ENCODE results near the gene NR2E1.

The NR2E1 gene

DNA sequence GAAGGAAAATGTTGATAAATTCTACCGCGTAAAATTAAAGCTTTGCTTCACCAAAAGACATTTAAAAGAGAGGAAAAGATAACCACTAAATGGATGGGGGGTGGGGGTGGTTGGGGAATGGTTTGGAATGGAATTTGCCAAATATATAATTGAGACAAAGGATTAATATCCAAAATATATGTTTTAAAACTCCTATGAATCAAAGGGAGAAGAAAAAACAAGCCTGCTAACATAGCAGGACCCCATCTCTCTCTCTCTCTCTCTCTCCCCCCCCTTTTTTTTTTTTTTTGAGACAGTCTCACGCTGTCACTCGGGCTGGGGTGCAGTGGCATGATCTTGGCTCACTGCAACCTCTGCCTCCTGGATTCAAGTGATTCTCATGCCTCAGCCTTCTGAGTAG, 13.4 kb upstream of the NR2E1 start:
- in situ Hi-C loops (cut with HindIII; ENCODE audit: low sequenced_read_pairs): no loop called here

DNA sequence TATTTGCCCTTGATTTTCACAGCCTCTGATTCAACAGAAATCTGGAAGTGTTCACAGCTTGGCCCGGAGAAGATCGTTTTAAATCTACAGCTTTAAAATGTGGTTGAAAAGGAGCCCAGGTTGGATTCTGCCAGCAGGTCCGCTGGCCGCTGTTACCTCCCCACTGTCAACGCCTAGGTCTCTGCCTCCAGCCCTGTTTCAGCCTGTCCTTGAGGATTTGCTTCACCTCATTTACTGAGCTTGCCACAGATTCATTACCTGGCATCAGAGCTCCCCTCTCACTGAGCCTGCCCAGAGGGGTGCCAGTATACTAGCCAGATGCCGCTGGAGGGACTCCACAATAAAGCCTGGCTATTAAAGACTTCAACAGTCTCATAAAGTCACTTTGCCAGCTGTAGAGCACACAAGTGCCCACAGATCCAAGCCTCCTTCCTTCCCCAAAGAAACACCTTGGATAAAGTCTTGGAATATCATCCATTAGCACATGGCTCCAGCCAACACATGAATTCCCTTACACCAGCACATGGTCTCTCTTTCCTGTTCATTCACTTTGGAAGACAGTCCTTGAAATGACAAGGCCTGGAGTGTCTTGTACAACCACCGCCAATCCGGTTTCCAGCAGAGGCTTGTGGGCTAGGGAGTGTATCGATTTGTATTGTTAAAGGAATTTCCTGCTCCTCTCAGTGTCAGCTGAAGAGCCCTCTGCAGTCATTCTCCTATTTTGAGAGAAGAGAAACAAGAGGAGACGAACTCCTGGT, 9.5 kb upstream of the NR2E1 start:
- in situ Hi-C loops (cut with HindIII; ENCODE audit: low sequenced_read_pairs): no loop called here

DNA sequence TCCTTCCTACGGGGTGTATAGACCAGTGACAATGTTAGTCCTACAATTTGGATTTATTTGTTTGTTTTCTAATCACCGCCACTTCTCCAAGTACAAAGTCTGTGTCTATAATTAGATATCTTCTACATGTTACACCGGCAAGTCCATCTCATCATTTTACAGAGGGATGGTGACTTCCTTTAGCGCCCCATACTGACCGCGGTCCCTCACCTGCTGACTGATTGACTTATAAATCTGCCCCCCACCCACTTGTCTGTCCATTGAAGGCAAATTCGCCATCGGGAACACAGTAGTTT, 8.9 kb upstream of the NR2E1 start:
- in situ Hi-C loops (cut with HindIII; ENCODE audit: low sequenced_read_pairs): no loop called here

DNA sequence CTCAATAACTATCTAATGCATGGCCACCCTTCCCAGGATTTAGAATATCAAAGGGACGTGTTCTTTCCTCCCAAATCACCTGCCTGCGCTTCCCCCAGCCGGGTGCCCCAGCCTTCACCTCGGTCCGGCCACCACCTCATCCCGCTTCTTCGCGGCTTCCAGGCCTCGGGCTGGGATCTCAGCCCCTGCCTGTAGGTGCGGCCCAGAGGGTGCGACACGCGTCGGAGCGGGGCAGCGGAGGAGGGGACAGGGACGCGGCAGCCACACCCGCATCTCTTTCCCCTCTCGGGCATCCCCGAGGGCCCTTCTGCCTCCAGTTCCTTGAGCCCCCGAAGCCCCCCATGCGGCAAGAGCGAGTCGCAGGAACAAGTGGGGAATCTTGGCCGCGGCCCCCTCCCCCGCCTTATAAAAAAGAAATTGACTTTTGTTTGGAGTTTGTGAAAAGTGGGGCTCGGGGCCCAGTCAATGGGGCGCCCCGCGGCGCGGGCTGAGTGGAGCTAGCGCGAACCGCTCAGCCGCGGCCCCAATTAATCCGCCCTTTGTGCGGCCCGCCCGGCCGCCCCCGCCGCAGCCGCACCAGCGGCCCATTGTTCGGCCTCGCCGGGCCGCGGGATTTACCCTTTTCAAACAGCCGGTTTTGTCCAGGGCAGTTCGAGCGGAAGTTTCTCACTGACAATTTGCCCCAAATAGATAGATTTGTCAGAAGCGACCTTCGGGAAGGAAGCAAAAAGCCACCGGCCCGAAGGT, 8.4 kb upstream of the NR2E1 start:
- in situ Hi-C loops (cut with HindIII; ENCODE audit: low sequenced_read_pairs): no loop called here

DNA sequence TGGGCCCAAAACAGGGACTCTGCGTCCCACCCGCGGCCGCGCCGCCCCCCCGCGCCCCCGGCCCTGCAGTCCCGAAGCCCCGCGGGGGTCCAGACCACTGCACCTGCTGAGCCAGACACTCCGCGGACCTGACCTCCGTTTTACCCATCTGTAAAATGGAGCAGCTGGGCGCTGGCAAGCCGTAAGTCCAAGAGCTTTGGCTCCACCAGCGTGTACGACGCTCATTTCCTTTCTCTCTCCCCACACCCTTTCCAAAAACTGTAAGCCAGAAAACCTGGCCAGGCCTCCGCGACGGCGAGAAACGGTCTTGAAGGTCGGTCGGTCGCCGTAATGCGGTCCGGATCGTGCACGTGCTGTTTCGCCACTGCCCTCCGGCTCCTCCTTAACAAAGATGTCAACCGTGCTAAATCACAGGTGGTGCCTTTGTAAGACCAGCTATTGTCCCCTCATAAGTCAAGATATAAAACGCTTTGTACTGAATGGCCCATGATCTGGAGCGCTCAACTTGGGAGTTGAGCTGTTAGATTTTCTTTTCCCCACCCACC, 7.8 kb upstream of the NR2E1 start:
- in situ Hi-C loops (cut with HindIII; ENCODE audit: low sequenced_read_pairs): no loop called here

DNA sequence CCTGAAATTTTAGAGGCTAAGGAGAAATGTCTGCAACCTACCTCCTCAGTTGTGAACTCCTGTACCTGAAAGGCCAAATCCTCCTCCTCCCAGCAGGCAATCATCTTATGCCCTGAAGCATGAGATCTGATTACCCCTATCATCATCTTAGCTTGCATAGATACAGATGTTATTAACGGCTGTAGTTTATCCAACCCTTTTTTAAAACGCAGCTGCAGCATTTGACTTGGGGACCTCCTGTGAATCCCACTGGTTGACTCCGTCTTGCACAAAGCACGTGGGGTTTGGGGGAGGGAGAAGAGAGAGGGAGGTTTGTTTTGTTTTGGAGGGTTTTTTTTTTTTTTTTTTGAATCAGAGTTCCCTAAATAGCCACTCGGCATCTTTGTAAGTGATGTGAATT, 5.8 kb upstream of the NR2E1 start:
- in situ Hi-C loops (cut with HindIII; ENCODE audit: low sequenced_read_pairs): no loop called here

DNA sequence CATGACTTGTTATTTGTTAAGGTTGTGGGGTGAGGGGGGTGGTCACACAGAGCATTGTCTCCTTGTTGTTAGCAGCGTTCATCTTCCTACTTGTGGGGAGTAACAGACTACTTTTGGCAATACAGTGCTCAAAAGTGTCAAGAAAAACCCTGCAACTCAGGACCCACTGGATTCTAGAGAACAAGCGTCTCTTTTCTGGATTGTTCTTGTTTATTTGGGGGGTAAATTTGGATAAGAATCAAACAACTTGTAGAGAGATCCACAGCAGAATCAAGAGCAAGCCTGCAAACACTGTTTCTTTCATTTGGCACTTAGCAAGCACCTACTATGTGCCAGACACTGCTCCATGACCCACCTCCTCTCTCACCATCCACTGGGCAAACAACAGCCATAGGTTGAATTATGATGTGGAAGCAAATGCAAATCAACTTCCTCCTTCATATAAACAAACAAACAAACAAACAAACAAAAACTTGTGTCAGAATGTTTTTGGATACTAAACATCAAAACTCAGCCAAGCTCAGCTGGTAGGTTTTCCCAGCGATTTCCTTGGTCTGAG, 4.0 kb upstream of the NR2E1 start:
- in situ Hi-C loops (cut with HindIII; ENCODE audit: low sequenced_read_pairs): no loop called here

DNA sequence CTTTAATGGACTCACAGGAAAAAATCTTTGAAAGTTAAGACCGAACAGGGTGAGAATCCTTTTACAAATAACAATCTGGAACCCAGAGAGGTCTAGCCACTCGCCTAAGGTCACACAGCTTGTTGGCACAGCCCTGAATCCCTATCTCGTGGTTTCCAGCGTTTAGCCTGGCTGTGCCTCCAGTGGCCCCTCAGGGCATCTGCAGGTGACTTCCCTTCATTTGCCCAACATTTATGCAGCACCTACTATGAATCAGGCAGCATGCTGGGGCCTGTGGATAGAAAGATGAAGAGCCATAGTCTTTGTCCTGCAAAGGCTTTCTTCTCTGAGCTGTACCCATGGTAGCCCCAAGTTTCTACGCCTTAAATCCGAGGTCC, 2.6 kb upstream of the NR2E1 start:
- in situ Hi-C loops (cut with HindIII; ENCODE audit: low sequenced_read_pairs): no loop called here

DNA sequence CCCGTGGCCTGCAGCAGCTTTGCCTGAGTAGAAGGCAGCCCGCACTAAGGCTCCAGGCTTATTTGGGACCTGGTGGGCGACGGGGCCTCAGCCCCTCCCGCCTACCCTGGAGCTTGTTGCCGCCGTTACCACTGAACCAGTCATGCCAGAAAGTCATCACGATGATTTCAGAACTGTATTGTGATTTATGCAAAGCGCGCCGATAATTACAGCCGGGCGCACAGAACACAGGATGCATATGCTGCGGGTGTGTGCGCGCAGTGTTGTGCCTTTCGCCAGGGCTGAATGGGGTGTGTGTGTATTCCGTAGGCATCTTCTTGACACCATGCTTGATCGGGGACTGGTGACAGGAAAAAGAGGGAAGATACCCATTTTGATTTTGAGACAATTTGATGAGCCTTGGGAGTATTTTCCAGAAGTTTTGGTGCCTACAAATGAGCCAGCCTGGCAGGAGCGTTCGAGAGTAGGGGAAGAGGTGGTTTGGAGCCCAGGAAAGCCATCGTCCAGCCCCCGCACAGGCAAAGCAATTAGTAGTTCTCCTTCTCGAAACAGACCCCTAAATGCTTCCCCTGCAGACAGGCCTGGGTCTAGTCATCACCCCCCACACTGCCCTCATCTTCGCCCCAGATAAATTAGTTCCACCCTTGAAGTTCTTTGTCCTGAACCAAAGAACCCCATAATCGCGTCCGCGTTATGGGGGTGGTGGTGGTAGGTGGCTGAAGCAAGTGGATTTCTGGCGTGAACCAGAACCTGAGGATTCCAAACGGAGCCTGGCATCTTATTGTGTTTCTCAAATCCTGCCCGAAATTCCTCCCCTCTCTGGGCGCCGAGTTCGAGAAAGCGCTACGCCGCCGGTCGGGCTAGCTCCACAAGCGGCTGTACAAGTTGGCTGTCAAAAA, 1.9 kb upstream of the NR2E1 start:
- in situ Hi-C loops (cut with HindIII; ENCODE audit: low sequenced_read_pairs): no loop called here

DNA sequence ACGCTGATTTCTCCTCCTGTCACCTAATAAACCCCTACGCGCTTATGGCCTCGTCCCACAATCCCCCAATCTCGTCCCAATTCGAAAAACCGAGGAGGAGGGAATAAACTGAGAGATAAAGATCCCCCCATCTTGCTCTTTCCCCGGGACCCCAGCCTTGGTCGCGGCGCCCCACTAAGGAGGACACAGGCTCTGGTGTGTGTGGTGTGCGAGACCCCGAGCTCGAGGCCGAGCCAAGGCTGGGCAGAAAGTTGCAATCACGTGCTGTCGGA, 1.3 kb upstream of the NR2E1 start:
- in situ Hi-C loops (cut with HindIII; ENCODE audit: low sequenced_read_pairs): no loop called here

DNA sequence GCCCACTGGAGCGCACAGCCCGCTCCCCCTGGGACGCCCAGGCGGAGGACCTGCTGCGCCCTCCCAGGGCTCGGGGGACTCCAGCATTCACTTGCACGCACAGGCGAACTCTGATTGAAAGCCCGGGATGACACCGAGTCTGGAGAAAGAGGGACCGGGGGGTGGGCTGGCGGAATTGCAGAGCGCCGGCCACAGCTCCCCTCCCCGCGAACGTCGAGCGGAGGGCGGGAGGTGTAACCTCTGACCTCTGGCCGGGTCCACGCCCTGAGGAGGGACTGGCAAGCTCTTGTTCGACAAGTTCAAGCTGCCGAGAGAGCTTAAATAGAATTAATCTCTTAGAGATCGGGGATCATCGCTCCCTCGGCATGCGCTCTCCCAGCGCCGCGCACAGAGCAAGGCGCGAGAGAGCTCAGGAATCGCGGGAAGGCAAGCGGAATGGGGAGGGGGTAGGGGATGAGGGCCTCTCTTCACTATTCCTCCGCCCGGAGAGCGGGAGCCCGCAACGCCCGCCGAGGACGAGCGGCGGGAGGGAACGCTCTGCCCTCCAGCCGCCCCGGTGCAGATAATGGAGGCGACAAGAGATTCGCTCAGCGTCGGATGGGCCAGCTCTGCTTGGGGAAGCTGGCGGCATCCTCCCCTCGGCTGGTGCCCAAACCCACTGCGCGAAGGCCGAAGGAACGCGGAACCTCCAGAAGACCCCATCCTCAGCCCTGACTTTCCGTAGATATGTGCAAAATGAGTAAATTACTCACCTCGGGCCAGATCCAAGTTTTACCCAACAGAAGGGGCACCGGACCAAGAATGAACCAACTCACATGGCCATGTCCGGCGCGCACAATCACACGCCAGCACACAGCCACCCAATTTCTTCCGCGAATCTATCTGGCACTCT, 761 bp upstream of the NR2E1 start:
- in situ Hi-C loops (cut with HindIII; ENCODE audit: low sequenced_read_pairs): no loop called here

DNA sequence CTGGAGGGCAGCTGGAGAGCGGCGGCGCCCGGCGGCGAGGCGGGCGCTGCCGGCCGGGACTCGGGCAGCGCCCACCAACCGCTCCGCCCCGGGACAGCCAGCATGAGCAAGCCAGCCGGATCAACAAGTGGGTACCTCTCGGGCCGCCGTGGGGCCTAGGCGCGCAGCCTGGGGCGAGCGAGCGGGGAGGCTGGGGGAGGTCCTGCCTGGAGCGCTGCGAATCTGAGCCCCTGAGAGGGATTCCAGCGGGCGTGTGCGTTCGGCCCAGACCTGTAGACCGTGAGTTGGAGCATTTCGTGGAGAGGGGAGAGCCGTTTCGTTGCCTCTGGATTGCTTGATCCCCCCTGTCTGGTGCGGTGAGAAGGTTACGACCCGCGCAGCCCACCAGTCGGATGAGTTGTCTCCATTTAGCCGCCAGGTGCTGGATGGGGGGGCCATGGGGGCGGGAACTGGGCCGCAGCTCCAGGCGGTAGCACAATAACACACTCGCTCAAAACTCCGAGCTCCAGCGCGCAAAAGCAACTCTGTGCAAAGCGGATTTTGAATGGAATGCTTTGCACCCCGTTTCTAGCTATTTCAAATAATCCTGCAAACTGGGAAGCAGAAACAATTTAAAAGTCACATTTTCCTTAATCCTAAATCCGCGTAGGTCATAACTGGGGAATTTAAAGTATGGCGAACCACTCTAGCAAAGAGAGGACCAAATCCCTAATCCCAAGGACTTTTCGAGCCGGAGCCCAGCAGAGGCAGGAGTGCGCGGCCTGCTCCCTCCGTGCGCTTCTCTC, 1.0 kb downstream of the NR2E1 start:
- in situ Hi-C loops (cut with HindIII; ENCODE audit: low sequenced_read_pairs): no loop called here

DNA sequence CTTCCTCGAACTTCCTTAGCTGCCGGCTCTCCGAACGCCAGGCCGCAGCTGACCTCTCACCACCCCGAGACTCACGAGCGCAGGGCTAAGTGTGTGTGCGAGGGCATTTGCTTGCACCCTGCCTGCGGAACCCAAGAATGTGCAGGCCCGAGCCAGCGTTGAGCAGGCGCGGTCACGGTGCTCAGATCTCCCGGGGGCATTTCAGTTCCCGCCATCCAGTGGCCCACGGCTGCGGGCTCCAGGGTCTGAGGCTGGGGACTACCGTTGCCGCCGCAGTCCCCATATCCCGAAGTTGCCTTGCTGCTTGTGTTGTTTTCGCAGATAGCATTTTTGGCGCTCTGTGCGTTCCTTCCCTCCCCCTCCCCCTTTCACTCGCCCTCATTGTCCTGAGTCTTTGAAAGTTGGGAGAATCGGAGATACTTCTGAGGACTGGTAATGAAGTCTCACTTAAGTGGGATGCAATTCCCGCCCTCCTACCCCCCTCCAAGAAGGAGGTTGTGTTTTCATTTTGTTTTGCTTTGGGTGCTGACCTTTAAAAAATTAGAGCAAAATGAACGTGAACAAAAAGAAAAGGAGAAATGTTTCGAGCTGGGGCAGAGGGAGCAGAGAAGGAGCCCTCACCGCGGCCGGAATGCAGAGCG, 1.7 kb downstream of the NR2E1 start:
- in situ Hi-C loops (cut with HindIII; ENCODE audit: low sequenced_read_pairs): no loop called here

DNA sequence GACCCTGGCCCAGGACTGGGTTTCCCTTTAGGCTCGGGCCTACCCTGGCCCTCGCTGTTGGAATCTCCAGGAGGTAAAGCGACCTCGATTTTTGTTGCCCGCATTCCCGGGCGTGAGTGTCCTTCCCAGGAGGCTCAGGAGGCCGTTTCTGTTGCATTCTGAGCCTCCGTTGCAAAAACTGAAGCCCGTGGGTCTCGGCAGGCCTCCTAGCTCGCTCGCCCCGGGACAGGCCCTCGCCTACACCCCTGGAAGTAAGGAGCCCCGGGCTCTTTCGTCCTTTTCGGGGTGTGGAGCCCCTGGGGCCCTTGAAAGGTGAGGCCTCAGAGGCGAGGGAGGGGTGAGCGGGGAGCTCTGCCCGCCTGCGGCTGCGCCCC, 2.3 kb downstream of the NR2E1 start:
- in situ Hi-C loops (cut with HindIII; ENCODE audit: low sequenced_read_pairs): no loop called here

DNA sequence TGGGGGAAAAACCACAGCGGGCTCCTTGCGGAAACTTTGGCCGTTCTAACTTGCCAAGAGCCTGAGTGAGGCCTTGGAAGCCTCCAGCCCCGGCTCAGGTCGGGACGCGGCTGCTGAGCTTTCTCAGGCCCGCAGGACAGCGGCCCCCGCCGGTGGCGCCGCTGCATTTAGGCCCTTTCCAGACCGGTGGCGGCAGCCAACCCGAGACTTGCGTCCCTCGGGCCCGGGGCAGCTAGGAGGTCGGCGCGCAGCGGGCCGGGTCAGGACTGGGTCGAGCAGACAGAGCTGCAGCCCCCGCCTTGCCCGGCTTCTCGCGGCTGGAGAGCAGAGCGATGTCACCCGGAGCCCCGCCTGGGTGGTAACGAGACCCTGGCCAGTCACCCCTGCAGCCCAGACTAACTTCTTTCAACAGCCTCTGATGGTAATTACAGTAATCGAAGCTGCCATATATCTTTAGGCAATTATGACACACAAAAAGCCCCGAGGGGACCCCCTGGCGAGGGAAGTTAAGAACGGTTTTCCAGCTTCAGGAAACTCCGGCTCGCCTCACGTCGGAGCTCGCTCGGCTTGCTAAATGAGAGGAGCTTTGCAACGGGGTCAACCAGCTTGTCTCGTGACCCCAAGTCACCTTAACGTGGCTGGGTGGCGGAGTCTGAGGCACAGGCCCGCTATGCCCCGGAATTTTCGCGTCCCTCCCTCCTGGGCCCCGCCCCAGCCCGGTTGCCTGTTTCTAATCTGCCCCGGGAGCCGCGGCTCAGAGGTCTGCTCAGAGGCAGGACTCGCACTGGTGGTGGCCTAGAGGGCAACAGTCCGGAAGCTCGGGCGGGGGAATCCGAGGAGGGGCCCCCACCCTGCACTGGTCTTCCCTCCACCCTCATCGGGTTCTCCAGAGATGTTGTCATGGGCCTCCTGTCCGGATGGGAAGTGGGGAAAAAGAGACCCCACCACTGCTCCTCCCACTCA, 3.0 kb downstream of the NR2E1 start:
- in situ Hi-C loops (cut with HindIII; ENCODE audit: low sequenced_read_pairs): no loop called here

DNA sequence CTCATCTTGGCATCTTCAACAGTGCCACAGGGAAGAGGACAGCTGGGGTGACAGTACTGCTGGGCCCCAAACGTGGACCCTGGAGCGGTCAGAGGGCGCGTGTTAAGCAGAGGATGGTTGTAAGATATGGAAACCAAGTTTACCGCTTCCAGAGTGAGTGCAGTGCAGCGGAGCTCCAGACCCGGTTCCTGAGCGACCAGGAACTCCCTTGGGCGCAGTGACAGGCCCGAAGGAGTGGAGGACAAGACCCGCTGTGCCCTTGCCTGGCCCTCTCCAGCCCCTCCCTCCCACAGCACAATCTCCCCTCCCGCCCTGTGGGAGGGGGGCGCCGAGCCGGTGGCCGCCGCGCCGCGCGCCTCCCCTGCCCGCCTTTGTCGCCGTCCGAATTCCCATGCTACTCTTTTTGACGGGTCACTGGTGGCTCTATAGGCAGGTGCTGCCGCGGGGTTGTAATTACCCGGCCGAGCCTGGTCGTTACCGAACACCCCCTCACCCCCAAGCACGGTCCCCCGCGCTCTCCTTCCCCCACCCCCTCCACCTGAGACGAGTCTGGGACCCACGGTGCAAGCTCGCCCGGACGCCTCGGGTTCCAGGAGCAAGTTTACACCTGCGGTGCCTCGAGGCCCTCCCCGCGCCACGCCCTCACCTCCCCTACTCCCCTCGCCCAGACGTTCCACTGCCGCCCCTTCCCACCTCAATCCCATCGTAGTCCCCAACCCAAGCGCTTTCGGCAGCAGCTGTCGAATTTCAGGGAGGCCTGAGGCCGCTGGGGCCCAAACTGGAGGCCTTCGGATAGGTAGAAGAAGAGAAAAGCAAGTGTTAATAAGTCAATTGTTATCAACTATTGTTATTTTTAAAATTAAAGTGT, 3.9 kb downstream of the NR2E1 start:
- in situ Hi-C loops (cut with HindIII; ENCODE audit: low sequenced_read_pairs): no loop called here

Measured in DLD1 (cell line).